ENCODE data around the gene DOK3.

DNA sequence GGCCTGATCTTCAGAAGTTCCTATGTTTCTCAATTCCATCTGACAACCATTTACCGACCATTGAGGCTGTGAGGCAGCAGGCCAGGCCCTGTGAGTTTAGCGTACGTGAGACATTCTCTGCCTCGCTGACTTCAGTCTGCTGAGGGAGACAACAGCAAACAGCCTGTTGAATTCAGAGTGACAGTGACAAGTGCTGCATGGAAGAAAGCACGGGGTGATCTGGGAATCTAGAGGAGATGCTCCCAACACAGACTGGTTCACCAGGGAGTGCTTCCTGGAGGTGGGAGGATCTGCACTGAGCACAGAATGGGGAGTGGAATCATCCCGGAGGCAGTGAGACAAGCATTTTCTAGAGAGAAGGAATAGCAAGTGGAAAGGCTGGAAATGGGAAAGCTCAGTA, 17.2 kb upstream of the DOK3 start:
- no peak for TF ChIP-seq CSDC2 (CRISPR knock-in tag; IDR thresholded peaks at IDR 0.05)
- TF ChIP-seq, protein P1, sequence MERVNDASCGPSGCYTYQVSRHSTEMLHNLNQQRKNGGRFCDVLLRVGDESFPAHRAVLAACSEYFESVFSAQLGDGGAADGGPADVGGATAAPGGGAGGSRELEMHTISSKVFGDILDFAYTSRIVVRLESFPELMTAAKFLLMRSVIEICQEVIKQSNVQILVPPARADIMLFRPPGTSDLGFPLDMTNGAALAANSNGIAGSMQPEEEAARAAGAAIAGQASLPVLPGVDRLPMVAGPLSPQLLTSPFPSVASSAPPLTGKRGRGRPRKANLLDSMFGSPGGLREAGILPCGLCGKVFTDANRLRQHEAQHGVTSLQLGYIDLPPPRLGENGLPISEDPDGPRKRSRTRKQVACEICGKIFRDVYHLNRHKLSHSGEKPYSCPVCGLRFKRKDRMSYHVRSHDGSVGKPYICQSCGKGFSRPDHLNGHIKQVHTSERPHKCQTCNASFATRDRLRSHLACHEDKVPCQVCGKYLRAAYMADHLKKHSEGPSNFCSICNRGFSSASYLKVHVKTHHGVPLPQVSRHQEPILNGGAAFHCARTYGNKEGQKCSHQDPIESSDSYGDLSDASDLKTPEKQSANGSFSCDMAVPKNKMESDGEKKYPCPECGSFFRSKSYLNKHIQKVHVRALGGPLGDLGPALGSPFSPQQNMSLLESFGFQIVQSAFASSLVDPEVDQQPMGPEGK (CRISPR knock-in tag; IDR thresholded peaks at IDR 0.05; ENCODE audit: borderline replicate concordance), result no peak
- TF ChIP-seq TOX (CRISPR knock-in tag; IDR thresholded peaks at IDR 0.05; ENCODE audit: borderline replicate concordance), result no peak
- no peak for TF ChIP-seq ZFP30 (CRISPR knock-in tag; IDR thresholded peaks at IDR 0.05)
- TF ChIP-seq GLIS3 (CRISPR knock-in tag; IDR thresholded peaks at IDR 0.05), result no peak
- TF ChIP-seq ZC3H10 (CRISPR knock-in tag; IDR thresholded peaks at IDR 0.05), result no peak
- no peak for TF ChIP-seq ZNF70 (CRISPR knock-in tag; IDR thresholded peaks at IDR 0.05)
- no peak for TF ChIP-seq ZFP3 (CRISPR knock-in tag; IDR thresholded peaks at IDR 0.05)
- TF ChIP-seq ISL1 (CRISPR knock-in tag; IDR thresholded peaks at IDR 0.05), result no peak
- TF ChIP-seq, protein P2, sequence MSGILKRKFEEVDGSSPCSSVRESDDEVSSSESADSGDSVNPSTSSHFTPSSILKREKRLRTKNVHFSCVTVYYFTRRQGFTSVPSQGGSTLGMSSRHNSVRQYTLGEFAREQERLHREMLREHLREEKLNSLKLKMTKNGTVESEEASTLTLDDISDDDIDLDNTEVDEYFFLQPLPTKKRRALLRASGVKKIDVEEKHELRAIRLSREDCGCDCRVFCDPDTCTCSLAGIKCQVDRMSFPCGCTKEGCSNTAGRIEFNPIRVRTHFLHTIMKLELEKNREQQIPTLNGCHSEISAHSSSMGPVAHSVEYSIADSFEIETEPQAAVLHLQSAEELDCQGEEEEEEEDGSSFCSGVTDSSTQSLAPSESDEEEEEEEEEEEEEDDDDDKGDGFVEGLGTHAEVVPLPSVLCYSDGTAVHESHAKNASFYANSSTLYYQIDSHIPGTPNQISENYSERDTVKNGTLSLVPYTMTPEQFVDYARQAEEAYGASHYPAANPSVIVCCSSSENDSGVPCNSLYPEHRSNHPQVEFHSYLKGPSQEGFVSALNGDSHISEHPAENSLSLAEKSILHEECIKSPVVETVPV (CRISPR knock-in tag; IDR thresholded peaks at IDR 0.05), result no peak
- TF ChIP-seq ARNTL (CRISPR knock-in tag; IDR thresholded peaks at IDR 0.05; ENCODE audit: borderline replicate concordance, low read depth), result no peak
- no peak for TF ChIP-seq ESRRG (CRISPR knock-in tag; IDR thresholded peaks at IDR 0.05)
- TF ChIP-seq SNAI2 (CRISPR knock-in tag; IDR thresholded peaks at IDR 0.05), result no peak
- no peak for TF ChIP-seq RARB (CRISPR knock-in tag; IDR thresholded peaks at IDR 0.05)

Measured in SK-N-SH treated with all-trans-retinoic acid at 6 μM for 48 hours (cell line).